H4 (cell line): ENCODE results near the gene MRPS27. TPM values are rescaled to one million over a fixed set of nuclear protein-coding genes. Genes with fewer than 3 reads are reported as not detected.

Experiments
- DNase-seq: peaks from one replicate; pipeline ENCODE4 v3.0.0-alpha.2; 2015; ENCODE audit warnings: low spot score
- total RNA-seq: library from RNA; depleted of rRNA; stranded (reverse); fragments of >200 nt; shearing (Covaris generic); gene quantifications from 2 replicates; pipeline ENCODE4 v1.2.3, GENCODE V29; 2014

Gene MRPS27
- total RNA-seq, 1 experiment from 2014 or later: 88.0 TPM

GRCh38 chr5:72231991-72232703, 87.9 kb downstream of the MRPS27 start:
- DNase-seq: peak; percentile 21

- no peak for DNase-seq
Observed at GRCh38 chr5:72228960-72229359, 91.1 kb downstream of the MRPS27 start.

- DNase-seq: no peak
Observed at GRCh38 chr5:72226950-72227349, 93.1 kb downstream of the MRPS27 start.

- no peak for DNase-seq
Observed at GRCh38 chr5:72225741-72226140, 94.3 kb downstream of the MRPS27 start.

GRCh38 chr5:72224946-72225463, 95.0 kb downstream of the MRPS27 start:
- no peak for DNase-seq

GRCh38 chr5:72223371-72223770, 96.7 kb downstream of the MRPS27 start:
- no peak for DNase-seq

- DNase-seq: no peak
Observed at GRCh38 chr5:72222521-72222920, 97.5 kb downstream of the MRPS27 start.

- DNase-seq: no peak
Observed at GRCh38 chr5:72221541-72221940, 98.5 kb downstream of the MRPS27 start.

- no peak for DNase-seq
Observed at GRCh38 chr5:72221099-72221498, 98.9 kb downstream of the MRPS27 start.

- DNase-seq: no peak
Observed at GRCh38 chr5:72216756-72217155, 103.3 kb downstream of the MRPS27 start.

- DNase-seq: no peak
Observed at GRCh38 chr5:72214168-72214567, 105.9 kb downstream of the MRPS27 start.

- no peak for DNase-seq
Observed at GRCh38 chr5:72213482-72213881, 106.6 kb downstream of the MRPS27 start.

- DNase-seq: no peak
Observed at GRCh38 chr5:72212171-72212570, 107.9 kb downstream of the MRPS27 start.

- DNase-seq: peak; percentile 15
Observed at GRCh38 chr5:72210888-72211678, 109.0 kb downstream of the MRPS27 start.

- no peak for DNase-seq
Observed at GRCh38 chr5:72209147-72210115, 110.6 kb downstream of the MRPS27 start.

- no peak for DNase-seq
Observed at GRCh38 chr5:72208324-72208926, 111.6 kb downstream of the MRPS27 start.

GRCh38 chr5:72206994-72207393, 113.0 kb downstream of the MRPS27 start:
- no peak for DNase-seq

GRCh38 chr5:72206160-72206559, 113.9 kb downstream of the MRPS27 start:
- DNase-seq: no peak

- no peak for DNase-seq
Observed at GRCh38 chr5:72205431-72206009, 114.5 kb downstream of the MRPS27 start.

GRCh38 chr5:72204946-72205345, 115.1 kb downstream of the MRPS27 start:
- DNase-seq: no peak

GRCh38 chr5:72203251-72203845, 116.7 kb downstream of the MRPS27 start:
- no peak for DNase-seq
